ENCODE results near the gene CHN2. TPM values are rescaled to one million over a fixed set of nuclear protein-coding genes. Genes with fewer than 3 reads are reported as not detected.

The CHN2 gene
- total RNA-seq, 1 donor from 2014 or later: not detected

DNA sequence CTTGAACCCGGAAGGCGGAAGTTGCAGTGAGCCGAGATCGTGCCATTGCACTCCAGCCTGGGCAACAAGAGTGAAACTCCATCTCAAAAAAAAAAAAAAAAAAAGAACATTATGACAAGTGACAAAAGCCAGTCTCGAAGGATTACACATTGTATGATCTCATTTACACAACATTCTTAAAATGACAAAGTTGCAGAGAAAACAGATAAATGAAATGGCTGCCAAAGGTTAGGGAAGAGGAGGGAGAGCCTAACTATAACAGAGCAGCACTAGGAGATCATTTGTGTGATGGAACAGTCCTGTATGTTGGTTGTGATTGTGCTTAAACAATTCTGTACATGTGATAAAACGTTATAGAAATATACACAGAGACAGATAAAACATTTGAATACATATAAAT lies 32.0 kb upstream of the CHN2 start:
- Mint-ChIP-seq H3K27ac (no peak overlapping the region), H3K27me3 (ENCODE audit: insufficient read depth) (peaks cover 2% of the 10 kb centered on the region), H3K4me3 (no peak overlapping the region), H3K4me1 (ENCODE audit: low read depth) (no peaks in the 10 kb centered on the region), H3K9me3 (no peaks in the 10 kb centered on the region), H3K36me3 (ENCODE audit: low read depth) (no peaks in the 10 kb centered on the region)
- no peak for DNase-seq (ENCODE audit: low spot score)
- intact Hi-C loops (cut with micrococcal nuclease): no loop called here

DNA sequence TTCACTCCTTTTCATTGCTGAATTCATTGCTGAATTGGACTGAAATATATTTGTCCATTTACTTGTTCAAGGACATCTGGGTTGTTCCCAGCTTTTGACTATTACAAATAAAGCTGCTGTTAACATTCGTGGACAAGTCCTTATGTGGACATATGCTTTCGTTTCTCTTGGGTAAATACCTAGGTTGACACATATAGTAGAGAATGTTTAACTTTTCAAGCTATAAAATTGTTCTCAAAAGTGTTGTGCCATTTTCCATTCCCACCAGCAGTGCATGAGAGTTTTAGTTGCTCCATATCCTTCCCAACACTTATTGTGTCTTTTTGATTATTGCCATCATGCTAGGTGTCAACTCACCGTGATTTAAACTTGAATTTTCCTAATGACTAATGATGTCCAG lies 30.7 kb upstream of the CHN2 start:
- no peaks in the 10 kb centered on the region for H3K4me1 Mint-ChIP-seq (ENCODE audit: low read depth)
- H3K9me3 Mint-ChIP-seq: no peaks in the 10 kb centered on the region
- H3K27ac Mint-ChIP-seq: no peak overlapping the region
- DNase-seq (ENCODE audit: low spot score): no peak
- intact Hi-C loops (cut with micrococcal nuclease): no loop called here
- peaks cover 2% of the 10 kb centered on the region for H3K27me3 Mint-ChIP-seq (ENCODE audit: insufficient read depth)
- no peak overlapping the region for H3K4me3 Mint-ChIP-seq
- H3K36me3 Mint-ChIP-seq (ENCODE audit: low read depth): no peaks in the 10 kb centered on the region

DNA sequence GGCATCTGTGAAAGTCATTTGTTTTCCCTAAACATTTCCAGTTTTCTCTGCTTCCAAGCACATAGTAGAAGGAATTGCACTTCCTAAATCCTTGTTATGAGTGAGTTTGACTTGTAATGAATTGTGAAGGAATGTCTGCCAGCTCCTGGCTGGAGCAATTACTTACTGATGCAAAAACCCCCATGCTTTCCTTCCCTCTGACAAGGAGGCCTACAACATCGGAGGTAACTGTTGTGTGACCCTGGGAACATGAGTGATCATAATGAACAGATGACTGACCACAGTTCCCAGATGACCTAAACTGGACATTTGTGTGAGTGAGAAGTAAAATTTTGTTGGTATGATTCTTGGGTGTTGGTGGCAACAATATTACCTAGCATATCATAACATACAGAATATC lies 26.9 kb upstream of the CHN2 start:
- Mint-ChIP-seq H3K27ac (no peak overlapping the region), H3K27me3 (ENCODE audit: insufficient read depth) (peaks cover 2% of the 10 kb centered on the region), H3K36me3 (ENCODE audit: low read depth) (no peaks in the 10 kb centered on the region), H3K9me3 (no peaks in the 10 kb centered on the region), H3K4me1 (ENCODE audit: low read depth) (no peaks in the 10 kb centered on the region), H3K4me3 (no peak overlapping the region)
- DNase-seq (ENCODE audit: low spot score): no peak
- intact Hi-C loops (cut with micrococcal nuclease): no loop called here

DNA sequence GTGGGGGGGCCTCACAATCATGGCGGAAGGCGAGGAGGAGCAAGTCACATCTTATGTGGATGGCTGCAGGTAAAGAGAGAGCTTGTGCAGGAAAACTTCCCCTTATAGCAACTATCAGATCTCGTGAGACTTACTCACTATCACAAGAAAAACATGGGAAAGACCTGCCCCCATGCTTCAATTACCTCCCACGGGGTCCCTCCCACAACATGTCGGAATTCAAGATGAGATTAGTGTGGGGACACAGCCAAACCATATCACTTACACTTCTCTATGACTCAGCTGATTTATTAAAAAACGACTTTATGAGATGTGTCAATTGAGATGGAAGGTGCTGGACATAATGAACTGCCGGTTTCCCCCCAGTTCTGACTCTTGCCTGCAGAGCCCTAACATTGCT lies 23.8 kb upstream of the CHN2 start:
- Mint-ChIP-seq H3K27ac (no peak overlapping the region), H3K36me3 (ENCODE audit: low read depth) (no peaks in the 10 kb centered on the region), H3K4me3 (no peak overlapping the region), H3K27me3 (ENCODE audit: insufficient read depth) (peaks cover 2% of the 10 kb centered on the region), H3K9me3 (no peaks in the 10 kb centered on the region), H3K4me1 (ENCODE audit: low read depth) (no peaks in the 10 kb centered on the region)
- DNase-seq (ENCODE audit: low spot score): no peak
- intact Hi-C loops (cut with micrococcal nuclease): no loop called here

DNA sequence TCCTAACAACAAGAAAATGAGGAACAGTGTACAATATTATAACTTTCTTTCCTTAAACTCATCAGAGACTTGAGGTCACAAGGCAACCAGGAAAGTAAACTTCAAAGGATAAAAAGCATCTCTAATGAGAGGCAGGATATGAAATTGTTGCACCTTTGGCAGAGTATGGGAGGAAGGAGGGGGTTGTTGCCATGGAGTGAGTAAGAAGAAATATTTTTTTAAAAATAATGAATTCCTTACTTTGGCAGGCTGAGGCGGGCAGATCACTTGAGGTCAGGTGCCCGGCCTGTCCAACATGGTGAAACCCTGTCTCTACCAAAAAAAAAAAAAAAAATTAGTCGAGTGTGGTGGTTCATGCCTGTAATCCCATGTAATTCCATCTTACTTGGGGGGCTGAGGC lies 21.1 kb upstream of the CHN2 start:
- Mint-ChIP-seq H3K27ac (no peak overlapping the region), H3K36me3 (ENCODE audit: low read depth) (no peaks in the 10 kb centered on the region), H3K9me3 (no peaks in the 10 kb centered on the region), H3K4me3 (no peak overlapping the region), H3K4me1 (ENCODE audit: low read depth) (peaks cover 9% of the 10 kb centered on the region), H3K27me3 (ENCODE audit: insufficient read depth) (peaks cover 3% of the 10 kb centered on the region)
- DNase-seq (ENCODE audit: low spot score): no peak
- intact Hi-C loops (cut with micrococcal nuclease): no loop called here

DNA sequence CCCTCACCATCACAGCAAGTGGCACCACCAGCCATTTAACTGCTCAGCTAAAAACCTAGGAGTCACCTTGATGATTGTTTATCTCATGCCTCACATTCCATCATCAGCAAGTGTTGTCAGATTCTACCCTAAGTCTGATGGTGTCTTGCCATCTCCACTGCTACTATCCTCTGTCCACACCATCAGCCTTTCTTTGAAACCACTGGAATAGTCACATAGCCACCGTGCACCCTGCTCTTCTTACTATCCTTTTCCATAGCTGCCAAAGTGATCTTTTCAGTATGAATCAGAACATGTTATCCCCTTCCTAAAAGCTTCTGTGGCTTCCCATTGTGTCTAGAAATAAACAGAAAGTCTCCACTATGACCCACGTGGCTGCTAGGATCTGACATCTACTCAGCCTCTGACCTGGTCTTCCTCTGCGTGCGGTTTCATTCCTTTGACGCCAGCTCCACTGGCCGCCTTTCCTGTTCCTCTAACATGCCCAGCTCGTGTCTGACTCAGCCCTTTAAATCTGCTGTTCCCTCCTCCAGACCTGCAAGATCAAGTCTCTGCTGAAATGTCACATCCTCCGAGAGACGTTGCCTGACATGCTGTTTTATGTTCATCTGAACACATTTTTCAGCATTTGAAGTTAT lies 16.5 kb upstream of the CHN2 start:
- intact Hi-C loops (cut with micrococcal nuclease): no loop called here
- no peak overlapping the region for H3K4me3 Mint-ChIP-seq
- no peak for DNase-seq (ENCODE audit: low spot score)
- peaks cover 9% of the 10 kb centered on the region for H3K4me1 Mint-ChIP-seq (ENCODE audit: low read depth)
- H3K27me3 Mint-ChIP-seq (ENCODE audit: insufficient read depth): peaks cover 5% of the 10 kb centered on the region
- H3K27ac Mint-ChIP-seq: no peak overlapping the region
- no peaks in the 10 kb centered on the region for H3K36me3 Mint-ChIP-seq (ENCODE audit: low read depth)
- no peaks in the 10 kb centered on the region for H3K9me3 Mint-ChIP-seq

DNA sequence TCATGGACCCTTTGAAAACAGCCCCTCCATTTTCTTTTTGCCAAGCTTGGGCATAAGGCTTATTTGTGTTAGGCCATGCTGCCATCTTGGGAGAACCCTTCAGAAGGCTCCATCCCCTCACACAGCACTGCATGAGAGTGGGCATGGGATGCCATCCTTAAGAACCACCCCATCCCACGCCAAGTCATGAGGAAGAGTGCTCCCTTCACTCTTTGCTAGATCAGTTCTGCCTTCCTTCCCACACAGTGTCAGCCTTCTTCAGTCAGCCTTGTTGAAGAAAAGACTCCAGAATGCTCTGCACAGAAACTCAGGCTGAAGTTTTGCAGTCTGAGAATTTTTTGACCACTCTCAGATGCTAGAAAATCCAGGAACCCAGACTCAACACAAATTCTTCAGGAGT lies 15.5 kb upstream of the CHN2 start:
- Mint-ChIP-seq H3K4me3 (no peak overlapping the region), H3K27ac (no peak overlapping the region), H3K36me3 (ENCODE audit: low read depth) (no peaks in the 10 kb centered on the region), H3K4me1 (ENCODE audit: low read depth) (peaks cover 9% of the 10 kb centered on the region), H3K27me3 (ENCODE audit: insufficient read depth) (peaks cover 5% of the 10 kb centered on the region), H3K9me3 (no peaks in the 10 kb centered on the region)
- no peak for DNase-seq (ENCODE audit: low spot score)
- intact Hi-C loops (cut with micrococcal nuclease): no loop called here

DNA sequence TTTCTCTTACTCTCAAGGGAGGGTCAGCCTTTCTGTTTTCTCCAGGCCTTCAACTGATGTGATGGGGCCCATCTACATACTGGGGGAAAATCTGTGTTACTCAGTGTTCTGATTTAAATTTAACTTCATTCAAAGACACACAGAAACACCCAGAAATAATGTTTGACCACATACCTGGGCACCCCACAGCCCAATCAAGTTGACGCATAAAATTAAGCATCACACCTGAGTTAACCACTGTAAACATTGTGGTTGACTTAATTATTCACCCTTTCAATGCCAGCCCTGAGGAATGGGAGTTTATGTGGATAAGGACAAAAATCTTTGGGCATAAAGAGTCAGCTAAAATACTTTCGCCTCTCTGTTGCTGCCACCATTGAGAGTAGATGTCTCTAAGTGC lies 10.0 kb upstream of the CHN2 start:
- Mint-ChIP-seq H3K4me1 (ENCODE audit: low read depth) (no peaks in the 10 kb centered on the region), H3K36me3 (ENCODE audit: low read depth) (no peaks in the 10 kb centered on the region), H3K27me3 (ENCODE audit: insufficient read depth) (peaks cover 6% of the 10 kb centered on the region), H3K9me3 (no peaks in the 10 kb centered on the region), H3K4me3 (no peak overlapping the region), H3K27ac (no peak overlapping the region)
- DNase-seq (ENCODE audit: low spot score): no peak
- intact Hi-C loops (cut with micrococcal nuclease): no loop called here

DNA sequence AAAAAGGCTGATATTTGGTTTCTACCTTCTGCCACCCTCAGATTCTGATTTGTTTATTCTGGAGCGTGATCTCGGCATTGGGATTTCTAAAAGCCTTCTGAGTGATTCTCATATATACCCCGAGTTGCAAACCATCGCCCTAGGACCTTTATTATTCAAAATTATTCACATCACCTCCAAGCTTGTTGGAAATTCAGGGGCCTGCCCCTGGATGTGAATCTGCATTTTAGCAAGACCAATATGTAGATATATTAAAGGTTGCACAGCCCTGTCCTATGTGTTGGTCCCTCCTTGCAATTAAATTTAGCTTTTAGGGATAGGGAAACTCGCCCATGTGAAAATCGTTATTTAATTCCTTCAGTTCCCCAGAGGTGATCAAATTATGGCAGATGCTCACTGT lies 9.0 kb upstream of the CHN2 start:
- intact Hi-C loops (cut with micrococcal nuclease): no loop called here
- H3K4me1 Mint-ChIP-seq (ENCODE audit: low read depth): no peaks in the 10 kb centered on the region
- no peaks in the 10 kb centered on the region for H3K9me3 Mint-ChIP-seq
- no peak overlapping the region for H3K4me3 Mint-ChIP-seq
- no peak overlapping the region for H3K27ac Mint-ChIP-seq
- H3K27me3 Mint-ChIP-seq (ENCODE audit: insufficient read depth): peaks cover 14% of the 10 kb centered on the region
- no peak for DNase-seq (ENCODE audit: low spot score)
- H3K36me3 Mint-ChIP-seq (ENCODE audit: low read depth): no peaks in the 10 kb centered on the region

DNA sequence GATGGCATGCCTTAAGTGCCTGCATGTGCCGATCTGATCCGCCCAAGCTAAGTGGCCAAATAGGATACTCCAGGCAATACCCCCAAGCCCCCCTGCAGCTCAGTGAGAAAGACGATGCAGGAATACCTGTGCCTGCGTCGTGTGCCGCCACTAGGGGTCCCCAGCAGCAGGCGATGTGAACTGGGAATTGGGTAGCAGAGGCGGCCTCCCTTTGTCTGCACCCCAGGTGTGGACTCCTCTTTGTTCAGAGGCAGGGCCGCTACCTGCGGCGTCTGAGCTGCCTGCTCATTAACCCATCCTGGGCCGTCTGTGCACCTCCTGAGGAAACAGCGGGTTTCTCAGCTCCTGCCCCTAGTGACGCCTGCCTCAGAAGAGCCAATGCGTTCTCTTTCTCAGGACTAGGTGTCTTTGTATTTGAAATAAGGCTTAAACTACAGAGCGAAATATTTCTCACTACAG lies 4.8 kb upstream of the CHN2 start:
- Mint-ChIP-seq H3K36me3 (ENCODE audit: low read depth) (no peaks in the 10 kb centered on the region), H3K4me1 (ENCODE audit: low read depth) (no peaks in the 10 kb centered on the region), H3K27ac (no peak overlapping the region), H3K4me3 (no peak overlapping the region), H3K9me3 (no peaks in the 10 kb centered on the region), H3K27me3 (ENCODE audit: insufficient read depth) (peaks cover 39% of the 10 kb centered on the region)
- DNase-seq (ENCODE audit: low spot score): no peak
- intact Hi-C loops (cut with micrococcal nuclease): loop anchor here (1.0 kb wide), 2 partner anchors 156 to 219 kb away; no protein-coding TSS in a partner anchor

DNA sequence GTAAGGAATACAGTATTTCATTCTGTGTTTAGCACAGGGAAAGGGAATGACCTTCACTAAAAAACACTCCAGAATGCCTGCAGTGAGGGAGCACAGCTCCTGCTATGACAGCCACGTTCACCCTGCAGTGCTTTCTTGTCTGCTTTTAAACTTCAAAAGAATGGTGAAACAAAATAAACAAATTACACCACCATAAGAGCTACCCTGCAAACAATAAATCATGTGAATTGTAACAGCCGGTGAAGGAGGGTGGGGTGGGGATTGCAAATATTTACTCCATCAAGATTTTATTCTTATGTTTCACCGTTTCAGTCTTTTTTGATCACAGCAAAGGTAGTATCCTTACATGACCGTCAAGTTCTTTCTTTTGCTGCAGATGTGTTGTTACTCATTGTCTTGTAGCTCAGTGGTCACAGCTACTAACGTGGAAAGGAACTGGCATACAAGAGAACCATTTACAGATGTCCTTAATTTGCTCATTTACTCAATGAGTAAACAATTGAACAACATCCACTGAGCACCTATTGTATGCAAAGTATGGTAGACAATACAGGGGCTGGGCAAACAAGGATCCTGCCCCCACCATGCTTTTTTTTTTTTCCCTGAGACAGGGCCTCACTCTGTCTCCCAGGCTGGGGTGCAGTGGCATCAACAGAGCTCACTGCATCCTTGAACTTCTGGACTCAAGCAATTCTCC lies 4.1 kb upstream of the CHN2 start:
- intact Hi-C loops (cut with micrococcal nuclease): no loop called here
- H3K27me3 Mint-ChIP-seq (ENCODE audit: insufficient read depth): peaks cover 45% of the 10 kb centered on the region
- H3K27ac Mint-ChIP-seq: no peak overlapping the region
- H3K9me3 Mint-ChIP-seq: no peaks in the 10 kb centered on the region
- no peak overlapping the region for H3K4me3 Mint-ChIP-seq
- H3K4me1 Mint-ChIP-seq (ENCODE audit: low read depth): peaks cover 5% of the 10 kb centered on the region
- DNase-seq (ENCODE audit: low spot score): no peak
- no peaks in the 10 kb centered on the region for H3K36me3 Mint-ChIP-seq (ENCODE audit: low read depth)

DNA sequence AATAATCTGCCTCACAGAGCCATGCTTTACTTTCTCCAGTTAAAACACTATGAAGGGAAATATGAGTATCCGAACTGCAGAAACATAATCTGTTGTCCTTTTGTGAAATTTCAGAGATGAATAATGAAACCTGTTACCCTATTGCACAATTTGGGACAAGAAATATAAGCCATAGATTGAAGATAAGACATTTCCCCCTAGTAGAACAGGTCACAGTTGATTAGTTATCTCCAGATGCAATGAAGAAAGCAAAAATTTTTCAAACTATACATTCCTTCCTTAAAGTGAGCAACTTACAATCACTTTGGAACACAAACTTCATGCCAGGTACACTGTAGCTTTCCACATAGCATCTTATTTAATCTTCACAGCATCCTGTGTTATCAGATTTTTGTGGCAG lies 2.3 kb upstream of the CHN2 start:
- H3K27ac Mint-ChIP-seq: no peak overlapping the region
- no peak overlapping the region for H3K4me3 Mint-ChIP-seq
- H3K9me3 Mint-ChIP-seq: no peaks in the 10 kb centered on the region
- H3K4me1 Mint-ChIP-seq (ENCODE audit: low read depth): peaks cover 18% of the 10 kb centered on the region
- H3K27me3 Mint-ChIP-seq (ENCODE audit: insufficient read depth): peaks cover 59% of the 10 kb centered on the region
- intact Hi-C loops (cut with micrococcal nuclease): no loop called here
- H3K36me3 Mint-ChIP-seq (ENCODE audit: low read depth): no peaks in the 10 kb centered on the region
- DNase-seq (ENCODE audit: low spot score): no peak

DNA sequence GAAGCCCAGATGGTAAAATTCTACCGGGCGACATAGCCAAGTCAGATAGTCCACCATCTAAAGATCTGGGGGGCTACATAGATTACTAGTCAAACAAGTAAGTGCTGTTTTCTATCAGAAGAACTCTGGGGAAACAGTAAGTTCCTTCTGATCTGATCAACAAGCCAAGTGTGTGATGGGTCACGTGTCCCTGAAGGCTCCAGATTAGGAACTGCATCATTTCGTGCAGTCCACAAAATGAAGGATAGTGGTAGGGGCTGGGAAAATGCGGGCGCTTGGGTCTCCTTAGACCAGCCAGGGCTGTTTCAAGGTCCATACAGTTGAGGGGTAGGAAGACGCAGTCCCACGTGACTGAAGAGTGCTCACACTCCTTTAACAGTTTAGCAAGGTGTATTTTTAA lies 1.8 kb upstream of the CHN2 start:
- peaks cover 62% of the 10 kb centered on the region for H3K27me3 Mint-ChIP-seq (ENCODE audit: insufficient read depth)

More for the DNA sequence above, 1.8 kb upstream of the CHN2 start:
- H3K4me1 Mint-ChIP-seq (ENCODE audit: low read depth): peaks cover 18% of the 10 kb centered on the region
- no peak for DNase-seq (ENCODE audit: low spot score)
- no peaks in the 10 kb centered on the region for H3K36me3 Mint-ChIP-seq (ENCODE audit: low read depth)
- H3K9me3 Mint-ChIP-seq: no peaks in the 10 kb centered on the region
- H3K4me3 Mint-ChIP-seq: peak overlapping the region; percentile 37
- H3K27ac Mint-ChIP-seq: no peak overlapping the region
- intact Hi-C loops (cut with micrococcal nuclease): no loop called here

Measured in activated T-helper 1 cell treated with anti-CD3 and anti-CD28 coated beads, Interleukin-12 subunit alpha, Interleukin-12 subunit beta, Interleukin-2, Interleukin-4 antibody, amounts not matched to agents 30 ng/mL and 10 ng/mL and 1 ng/mL, durations not matched to agents 14 hours and 24 hours and 36 hours (primary cell).